HCT116 (cell line): Measurements from ENCODE around the gene IVD. TPM values are rescaled to one million over a fixed set of nuclear protein-coding genes. Genes with fewer than 3 reads are reported as not detected.

Experiments
- ATAC-seq: fragments of 200-7000 bp; cut with Tn5 transposase; 2 replicates; pipeline ENCODE4 v1.9.1; 2020; ENCODE audit warnings: mild to moderate bottlenecking, moderate library complexity
- BruUV-seq: library from RNA; stranded (reverse); fragments of 400-500 nt; replicated peaks from 2 replicates; lab custom pipeline; 2021; lab: Mats Ljungman, UMichigan
- CTCF ChIA-PET: fragments of 300-600 bp; sonication (Branson Sonifier 250); formaldehyde crosslinking; loops from one replicate; lab custom pipeline; 2021; ENCODE audit warnings: antibody characterized with exemption; lab: Charles Lee
- POLR2A ChIA-PET: fragments of 300-600, 350-600 bp; sonication (Branson Sonifier 250); formaldehyde crosslinking; loops from one replicate; lab custom pipeline; 2021; ENCODE audit warnings: antibody characterized with exemption; lab: Charles Lee
- RAD21 ChIA-PET, 2 experiments: fragments of 300-600 bp; sonication (Branson Sonifier 250); formaldehyde crosslinking; loops; one replicate each; lab custom pipeline; 2023; ENCODE audit warnings: low total read pairs in 2 of 2; ENCODE audit not compliant: uncharacterized antibody in 2 of 2, unreplicated experiment in 2 of 2, low non-redundant PET in 1 of 2; lab: Charles Lee
- DNase-seq: peaks from one replicate; pipeline ENCODE4 v3.0.0-alpha.2; 2010; ENCODE audit warnings: low read depth, low spot score
- H2AFZ ChIP-seq: fragments of 200-600 bp; shearing (Covaris generic), sonication (generic); 2 replicates; pipeline ENCODE4 v1.6.1; 2017; ENCODE audit warnings: low read depth, mixed run types, mixed read lengths, antibody characterized with exemption, low read length; ENCODE audit not compliant: poor library complexity, severe bottlenecking
- H3K27ac ChIP-seq: 2 replicates; pipeline ENCODE4 v1.5.1; 2012; ENCODE audit warnings: low read depth, low read length
- H3K27me3 ChIP-seq: fragments of 200-600 bp; sonication (generic); 2 replicates; pipeline ENCODE4 v1.6.1; 2016; ENCODE audit warnings: mixed run types, low read length, mixed read lengths; ENCODE audit not compliant: insufficient read depth
- H3K36me3 ChIP-seq, 2 experiments: fragments of 200-500 bp in 1 of 2; fragments of 200-600 bp in 1 of 2; sonication (Bioruptor generic) in 1 of 2; sonication (generic) in 1 of 2; 2 replicates each; pipeline versions ENCODE4 v1.5.1 to v1.6.1; 2014 to 2016; ENCODE audit warnings: low read length in 2 of 2, inconsistent platforms in 1 of 2, mixed read lengths in 1 of 2, mixed run types in 1 of 2; ENCODE audit not compliant: insufficient read depth in 2 of 2, control insufficient read depth in 1 of 2
- H3K4me1 ChIP-seq, 2 experiments: fragments of 200-600 bp in 1 of 2; sonication (generic) in 1 of 2; 2 replicates each; pipeline versions ENCODE4 v1.5.1 to v1.6.1; 2012 to 2017; ENCODE audit warnings: low read length in 2 of 2, inconsistent platforms in 1 of 2, mild to moderate bottlenecking in 1 of 2, mixed read lengths in 1 of 2, mixed run types in 1 of 2, moderate library complexity in 1 of 2; ENCODE audit not compliant: insufficient read depth in 2 of 2, control insufficient read depth in 1 of 2
- H3K4me2 ChIP-seq: fragments of 200-600 bp; sonication (generic); 2 replicates; pipeline ENCODE4 v1.6.1; 2017; ENCODE audit warnings: mixed run types, low read length, mixed read lengths
- H3K4me3 ChIP-seq, 2 experiments: fragments of 200-600 bp in 1 of 2; sonication (generic) in 1 of 2; replicated peaks in 1 of 2; 2 replicates each; pipeline ENCODE4 v1.5.1; 2011 to 2016; ENCODE audit warnings: low read length in 2 of 2, control low read depth in 1 of 2, low read depth in 1 of 2, mild to moderate bottlenecking in 1 of 2, mixed read lengths in 1 of 2, mixed run types in 1 of 2
- H3K79me2 ChIP-seq: fragments of 200-600 bp; sonication (generic); 2 replicates; pipeline ENCODE4 v1.6.1; 2017; ENCODE audit warnings: mild to moderate bottlenecking, mixed run types, low read length, moderate library complexity, mixed read lengths; ENCODE audit not compliant: insufficient read depth
- H3K9ac ChIP-seq: fragments of 200-600 bp; sonication (generic); 2 replicates; pipeline ENCODE4 v1.6.1; 2016; ENCODE audit warnings: low read length, mixed read lengths
- H3K9me2 ChIP-seq: fragments of 200-600 bp; sonication (generic), shearing (Covaris generic); 2 replicates; pipeline ENCODE4 v1.6.1; 2017; ENCODE audit warnings: mixed run types, mild to moderate bottlenecking, moderate library complexity; ENCODE audit not compliant: insufficient read depth
- H3K9me3 ChIP-seq, 2 experiments: fragments of 200-500 bp in 1 of 2; fragments of 200-600 bp in 1 of 2; sonication (Bioruptor generic) in 1 of 2; sonication (generic) in 1 of 2; 2 replicates each; pipeline ENCODE4 v1.6.1; 2014 to 2017; ENCODE audit warnings: low read length in 2 of 2, mixed read lengths in 2 of 2, inconsistent platforms in 1 of 2, low read depth in 1 of 2, mild to moderate bottlenecking in 1 of 2, mixed run types in 1 of 2, moderate library complexity in 1 of 2; ENCODE audit not compliant: control insufficient read depth in 1 of 2, insufficient read depth in 1 of 2
- H4K20me1 ChIP-seq: fragments of 200-600 bp; sonication (generic), shearing (Covaris generic); 2 replicates; pipeline ENCODE4 v1.6.1; 2017; ENCODE audit warnings: mixed run types, mild to moderate bottlenecking, moderate library complexity; ENCODE audit not compliant: insufficient read depth
- CEBPB ChIP-seq: IDR thresholded peaks from 2 replicates; pipeline ENCODE4 v1.6.1; 2012; ENCODE audit warnings: low read depth
- EGR1 ChIP-seq: IDR thresholded peaks from 2 replicates; pipeline ENCODE4 v1.6.1; 2012; ENCODE audit warnings: low read depth
- EZH2 ChIP-seq: fragments of 200-600 bp; sonication (generic); IDR thresholded peaks from 2 replicates; pipeline ENCODE4 v1.6.1; 2017; ENCODE audit warnings: antibody characterized with exemption, mixed run types
- EZH2phosphoT487 ChIP-seq: fragments of 200-600 bp; IDR thresholded peaks from 2 replicates; pipeline ENCODE4 v1.6.1; 2018; ENCODE audit warnings: antibody characterized with exemption, borderline replicate concordance
- JUND ChIP-seq: IDR thresholded peaks from 2 replicates; pipeline ENCODE4 v1.6.1; 2012
- POLR2A ChIP-seq: IDR thresholded peaks from 2 replicates; pipeline ENCODE4 v1.7.0; 2011; ENCODE audit warnings: borderline replicate concordance; ENCODE audit not compliant: insufficient read depth, insufficient read length; ENCODE audit errors: extremely low read depth
- POLR2AphosphoS5 ChIP-seq: IDR thresholded peaks from 2 replicates; pipeline ENCODE4 v1.6.1; 2011; ENCODE audit warnings: mild to moderate bottlenecking, low read depth, low read length, moderate library complexity
- RAD21 ChIP-seq: IDR thresholded peaks from 2 replicates; pipeline ENCODE4 v1.6.1; 2012; ENCODE audit warnings: low read depth, mild to moderate bottlenecking
- SRF ChIP-seq: IDR thresholded peaks from 2 replicates; pipeline ENCODE4 v1.6.1; 2012; ENCODE audit warnings: low read depth
- TCF7L2 ChIP-seq: IDR thresholded peaks from 2 replicates; pipeline ENCODE4 v1.7.0; 2011; ENCODE audit warnings: borderline replicate concordance, inconsistent platforms; ENCODE audit not compliant: insufficient read depth, insufficient read length; ENCODE audit errors: extremely low read depth
- YY1 ChIP-seq: IDR thresholded peaks from 2 replicates; pipeline ENCODE4 v1.6.1; 2011; ENCODE audit warnings: low read length, low read depth, moderate library complexity, mild to moderate bottlenecking; ENCODE audit not compliant: insufficient replicate concordance; ENCODE audit errors: extremely low read depth
- ZNF274 ChIP-seq: fragments of 200-500 bp; sonication (Bioruptor generic); IDR thresholded peaks from 2 replicates; pipeline ENCODE4 v1.6.1; 2014; ENCODE audit warnings: mild to moderate bottlenecking, low read depth, low read length, inconsistent platforms
- intact Hi-C: fragments of 100-400 bp; cut with micrococcal nuclease; formaldehyde crosslinking; loops from 2 replicates; pipeline ENCODE4 v1.10.0; 2022
- total RNA-seq: library from RNA; stranded (reverse); gene quantifications from one replicate; pipeline ENCODE4 v1.2.1, GENCODE V29; 2021; ENCODE audit not compliant: unreplicated experiment
- TF ChIP-seq, protein P1 (sequence below), 3 experiments: fragments of 200-600 bp in 1 of 3; sonication (generic) in 1 of 3; IDR thresholded peaks in 2 of 3; conservative IDR thresholded peaks in 1 of 3; 2 replicates each; pipeline ENCODE4 v1.5.1; 2012 to 2017; ENCODE audit warnings: low read depth in 2 of 3, low read length in 2 of 3, antibody characterized with exemption in 1 of 3, borderline replicate concordance in 1 of 3, control low read depth in 1 of 3, mild to moderate bottlenecking in 1 of 3, mixed read lengths in 1 of 3, mixed run types in 1 of 3, moderate library complexity in 1 of 3; ENCODE audit not compliant: insufficient read depth in 1 of 3
- TF ChIP-seq, protein P2 (sequence below): IDR thresholded peaks from 2 replicates; pipeline ENCODE4 v1.6.1; 2012

The IVD gene
- total RNA-seq, 1 experiment from 2014 or later = 65.6 TPM

DNA sequence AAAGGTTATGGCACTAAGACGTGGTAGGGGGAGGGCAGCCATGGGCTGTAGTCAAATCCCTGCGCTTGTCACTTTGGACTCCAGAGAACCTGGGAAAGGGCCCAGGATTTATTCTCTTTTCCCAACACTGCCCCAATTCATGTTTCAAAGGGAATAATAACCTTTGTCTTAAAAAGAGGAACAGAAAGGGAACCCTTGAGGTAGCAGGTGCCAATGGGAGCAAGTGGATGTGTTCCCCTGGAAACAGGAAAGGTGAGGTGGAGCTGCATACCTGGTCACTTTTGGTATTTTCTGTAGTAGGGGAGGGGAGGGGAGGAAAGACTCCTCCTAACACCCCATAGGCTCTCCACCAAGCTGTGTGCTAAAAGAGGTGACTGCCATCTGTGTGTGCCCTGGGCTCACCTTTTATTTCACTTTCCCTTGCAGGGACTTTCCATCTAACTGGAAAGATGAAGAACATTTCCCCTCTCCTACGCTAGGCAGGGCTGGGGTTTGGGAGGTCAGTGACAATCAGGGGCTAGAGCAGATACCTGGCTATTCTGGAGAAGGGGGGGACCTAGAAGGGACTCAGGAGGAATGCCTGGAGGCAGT lies 59.1 kb downstream of the IVD start:
- H3K4me1 ChIP-seq = no peaks in the 10 kb centered on the region
- RAD21 ChIA-PET = no interaction called here
- intact Hi-C loops = no loop called here
- peaks cover 9 to 10% of the 10 kb centered on the region in 2 experiments; a peak in 3 of 4 replicates for H3K36me3 ChIP-seq
- H3K27ac ChIP-seq = no peak overlapping the region
- H3K9me3 ChIP-seq = no peaks in the 10 kb centered on the region
- CTCF ChIA-PET = no interaction called here
- BruUV-seq = no TSS peak
- no peak overlapping the region for H3K4me2 ChIP-seq
- DNase-seq = no peak
- POLR2A ChIA-PET = no interaction called here
- H3K9ac ChIP-seq = no peak overlapping the region
- no peaks in the 10 kb centered on the region for H3K27me3 ChIP-seq
- H3K79me2 ChIP-seq = no peaks in the 10 kb centered on the region; the same call in 1 of the 2 replicates
- no peak overlapping the region for H2AFZ ChIP-seq
- ATAC-seq = no peak
- H3K4me3 ChIP-seq = no peak overlapping the region
- H4K20me1 ChIP-seq = no peaks in the 10 kb centered on the region
- no peaks in the 10 kb centered on the region for H3K9me2 ChIP-seq
- no peak for TF ChIP-seq EGR1
- TF ChIP-seq ZNF274 = no peak
- no peak for TF ChIP-seq SRF
- TF ChIP-seq, protein P1, sequence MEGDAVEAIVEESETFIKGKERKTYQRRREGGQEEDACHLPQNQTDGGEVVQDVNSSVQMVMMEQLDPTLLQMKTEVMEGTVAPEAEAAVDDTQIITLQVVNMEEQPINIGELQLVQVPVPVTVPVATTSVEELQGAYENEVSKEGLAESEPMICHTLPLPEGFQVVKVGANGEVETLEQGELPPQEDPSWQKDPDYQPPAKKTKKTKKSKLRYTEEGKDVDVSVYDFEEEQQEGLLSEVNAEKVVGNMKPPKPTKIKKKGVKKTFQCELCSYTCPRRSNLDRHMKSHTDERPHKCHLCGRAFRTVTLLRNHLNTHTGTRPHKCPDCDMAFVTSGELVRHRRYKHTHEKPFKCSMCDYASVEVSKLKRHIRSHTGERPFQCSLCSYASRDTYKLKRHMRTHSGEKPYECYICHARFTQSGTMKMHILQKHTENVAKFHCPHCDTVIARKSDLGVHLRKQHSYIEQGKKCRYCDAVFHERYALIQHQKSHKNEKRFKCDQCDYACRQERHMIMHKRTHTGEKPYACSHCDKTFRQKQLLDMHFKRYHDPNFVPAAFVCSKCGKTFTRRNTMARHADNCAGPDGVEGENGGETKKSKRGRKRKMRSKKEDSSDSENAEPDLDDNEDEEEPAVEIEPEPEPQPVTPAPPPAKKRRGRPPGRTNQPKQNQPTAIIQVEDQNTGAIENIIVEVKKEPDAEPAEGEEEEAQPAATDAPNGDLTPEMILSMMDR (IDR thresholded peaks at IDR 0.05 in 2 of 3, conservative IDR thresholded peaks at IDR 0.05 in 1 of 3; ENCODE audit: borderline replicate concordance in 1 of 3, insufficient read depth in 1 of 3, low read depth in 2 of 3, low read length in 2 of 3) = no peak
- no peak for TF ChIP-seq TCF7L2
- no peak for TF ChIP-seq YY1
- no peak for TF ChIP-seq POLR2A
- no peak for TF ChIP-seq POLR2AphosphoS5
- no peak for TF ChIP-seq JUND
- TF ChIP-seq EZH2phosphoT487 = no peak
- no peak for TF ChIP-seq CEBPB
- TF ChIP-seq, protein P2, sequence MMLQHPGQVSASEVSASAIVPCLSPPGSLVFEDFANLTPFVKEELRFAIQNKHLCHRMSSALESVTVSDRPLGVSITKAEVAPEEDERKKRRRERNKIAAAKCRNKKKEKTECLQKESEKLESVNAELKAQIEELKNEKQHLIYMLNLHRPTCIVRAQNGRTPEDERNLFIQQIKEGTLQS = no peak
- no peak for TF ChIP-seq EZH2
- TF ChIP-seq RAD21 = no peak
